Inflammatory macrophage treated with lipopolysaccharide for 1 hour (primary cell): ENCODE results near the gene DUSP9.

Experiments used
- DNase-seq, 2 donors: peaks; one replicate each; pipeline ENCODE4 v3.0.0-alpha.2; 2020 to 2022

DUSP9 gene

DNA sequence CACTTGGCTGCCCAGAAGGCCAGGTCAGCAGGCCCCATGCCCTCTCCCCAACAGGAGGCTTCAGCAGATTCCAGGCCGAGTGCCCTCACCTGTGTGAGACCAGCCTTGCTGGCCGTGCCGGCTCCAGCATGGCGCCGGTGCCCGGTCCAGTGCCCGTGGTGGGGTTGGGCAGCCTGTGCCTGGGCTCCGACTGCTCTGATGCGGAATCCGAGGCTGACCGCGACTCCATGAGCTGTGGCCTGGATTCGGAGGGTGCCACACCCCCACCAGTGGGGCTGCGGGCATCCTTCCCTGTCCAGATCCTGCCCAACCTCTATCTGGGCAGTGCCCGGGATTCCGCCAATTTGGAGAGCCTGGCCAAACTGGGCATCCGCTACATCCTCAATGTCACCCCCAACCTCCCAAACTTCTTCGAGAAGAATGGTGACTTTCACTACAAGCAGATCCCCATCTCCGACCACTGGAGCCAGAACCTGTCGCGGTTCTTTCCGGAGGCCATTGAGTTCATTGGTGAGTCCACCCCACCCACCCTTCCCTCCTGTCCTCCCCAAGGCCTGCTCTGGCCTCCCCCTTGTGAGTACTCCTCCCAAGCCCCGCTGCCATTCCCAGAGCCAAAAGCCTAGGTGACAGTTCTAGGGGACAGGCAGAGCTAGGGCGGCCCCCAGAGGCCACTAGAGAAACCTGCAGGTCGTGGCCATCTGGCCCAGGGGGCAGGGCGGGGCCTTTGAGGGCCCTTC, 2.3 kb downstream of the DUSP9 start:
- peak; percentile 24 to 38 for DNase-seq

DNA sequence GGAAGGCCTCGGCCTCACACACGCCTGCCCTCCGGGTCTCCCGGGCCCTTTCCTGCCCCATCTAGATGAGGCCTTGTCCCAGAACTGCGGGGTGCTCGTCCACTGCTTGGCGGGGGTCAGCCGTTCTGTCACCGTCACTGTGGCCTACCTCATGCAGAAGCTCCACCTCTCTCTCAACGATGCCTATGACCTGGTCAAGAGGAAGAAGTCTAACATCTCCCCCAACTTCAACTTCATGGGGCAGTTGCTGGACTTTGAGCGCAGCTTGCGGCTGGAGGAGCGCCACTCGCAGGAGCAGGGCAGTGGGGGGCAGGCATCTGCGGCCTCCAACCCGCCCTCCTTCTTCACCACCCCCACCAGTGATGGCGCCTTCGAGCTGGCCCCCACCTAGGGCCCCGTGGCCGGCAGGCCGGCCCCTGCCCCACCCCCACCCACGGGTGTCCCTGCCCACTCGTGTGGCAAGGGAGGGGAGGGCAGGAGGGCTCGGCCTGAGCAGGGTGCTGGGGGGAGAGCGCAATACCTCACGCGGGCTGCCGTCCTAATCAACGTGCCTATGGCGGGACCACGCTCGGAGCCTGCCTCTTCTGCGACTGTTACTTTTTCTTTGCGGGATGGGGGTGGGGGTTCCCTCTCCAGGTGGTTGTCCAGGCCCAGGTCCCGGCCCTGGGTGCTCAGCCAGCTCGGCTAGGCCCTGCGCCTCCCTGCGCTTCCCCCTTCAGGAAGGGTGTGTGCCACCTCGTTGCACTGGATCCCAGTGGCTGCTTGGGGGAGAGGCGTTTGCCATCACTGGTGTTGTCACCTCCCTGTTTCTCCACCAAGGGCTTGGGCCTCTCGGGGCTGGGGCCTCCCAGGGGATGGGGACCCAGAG, 3.1 kb downstream of the DUSP9 start:
- no peak for DNase-seq

DNA sequence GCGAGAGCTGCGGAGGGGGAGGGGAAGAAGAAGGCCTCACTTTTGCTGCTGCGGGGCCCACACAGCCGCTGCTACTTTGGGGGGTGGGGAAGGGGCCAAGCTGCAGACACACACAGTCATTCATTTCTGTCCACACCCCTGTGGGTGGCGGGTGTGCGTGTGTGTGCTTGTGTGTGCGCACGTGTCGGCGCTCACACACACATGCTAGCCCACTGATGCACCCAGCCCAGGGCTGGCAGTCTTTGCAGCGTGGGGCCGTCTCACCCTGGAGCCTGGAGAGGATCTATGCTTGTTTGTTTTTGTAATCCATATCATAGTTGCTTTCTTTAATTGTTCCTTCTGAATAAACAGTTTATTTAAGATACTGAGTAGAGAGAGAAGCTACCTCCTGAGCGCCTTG, 4.0 kb downstream of the DUSP9 start:
- DNase-seq = no peak

DNA sequence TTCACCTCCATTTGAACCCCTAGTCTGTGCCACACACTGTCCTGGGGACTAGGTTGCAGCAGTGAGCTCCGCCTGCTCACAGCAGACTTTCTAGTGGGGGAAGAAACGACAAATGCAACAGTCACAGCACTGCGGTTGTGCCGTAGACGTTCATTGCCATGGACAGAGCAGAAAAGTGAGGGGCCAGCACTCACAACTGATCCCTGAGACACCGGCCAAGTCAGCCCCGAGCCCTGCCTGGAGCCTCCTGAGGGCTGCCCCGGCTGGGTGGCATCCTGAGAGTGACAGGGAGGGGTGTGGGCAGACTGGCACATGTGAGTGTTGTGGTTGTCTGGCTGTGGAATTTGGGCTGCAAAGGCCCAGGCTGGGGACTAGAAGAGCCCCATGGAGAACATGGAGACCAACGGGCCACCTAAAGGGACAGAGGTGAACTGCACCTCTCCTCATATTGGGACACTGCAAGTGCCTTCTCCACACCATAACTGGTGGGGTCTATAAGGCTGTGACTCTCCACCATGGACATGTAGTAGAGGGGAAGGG, 4.6 kb downstream of the DUSP9 start:
- peak in 1 of 2 donors; percentile 23 for DNase-seq

DNA sequence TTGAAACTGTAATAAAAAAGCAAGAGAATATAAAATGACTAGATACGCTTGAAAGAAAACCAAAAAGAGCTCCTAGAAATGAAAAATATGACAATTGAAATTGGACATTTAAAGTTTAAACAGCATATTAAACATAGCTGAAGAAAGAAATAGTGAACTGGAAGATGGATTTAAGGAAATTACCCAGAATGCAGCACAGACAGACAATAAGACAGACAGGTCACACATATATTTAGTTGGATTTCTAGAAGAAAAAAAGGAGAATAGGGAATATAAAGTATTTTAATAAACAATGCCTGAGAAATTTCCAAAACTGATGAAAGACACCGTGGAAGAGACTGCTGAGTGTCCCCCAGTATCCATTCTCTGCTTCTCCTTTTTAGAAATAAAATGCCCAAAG, 6.6 kb downstream of the DUSP9 start:
- no peak for DNase-seq

DNA sequence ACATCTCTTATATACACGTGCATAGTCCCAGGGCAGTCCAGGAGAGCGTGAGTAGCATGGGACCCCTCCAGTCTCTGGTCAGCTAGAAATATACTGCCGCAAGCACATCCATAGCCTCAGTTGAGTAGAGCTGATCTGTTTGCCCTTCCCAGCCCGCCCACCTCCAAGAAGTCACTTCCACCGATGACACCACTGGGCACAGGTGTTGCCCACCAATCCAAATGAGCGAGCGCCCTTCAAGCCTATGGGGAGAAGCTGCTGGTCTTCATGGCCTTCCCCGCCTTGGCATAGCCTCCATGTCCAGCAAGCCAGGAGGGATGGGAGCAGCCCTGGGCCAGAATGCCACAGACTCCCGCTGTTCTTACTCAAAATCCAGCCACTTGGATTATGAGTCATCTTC, 10.2 kb downstream of the DUSP9 start:
- no peak for DNase-seq

DNA sequence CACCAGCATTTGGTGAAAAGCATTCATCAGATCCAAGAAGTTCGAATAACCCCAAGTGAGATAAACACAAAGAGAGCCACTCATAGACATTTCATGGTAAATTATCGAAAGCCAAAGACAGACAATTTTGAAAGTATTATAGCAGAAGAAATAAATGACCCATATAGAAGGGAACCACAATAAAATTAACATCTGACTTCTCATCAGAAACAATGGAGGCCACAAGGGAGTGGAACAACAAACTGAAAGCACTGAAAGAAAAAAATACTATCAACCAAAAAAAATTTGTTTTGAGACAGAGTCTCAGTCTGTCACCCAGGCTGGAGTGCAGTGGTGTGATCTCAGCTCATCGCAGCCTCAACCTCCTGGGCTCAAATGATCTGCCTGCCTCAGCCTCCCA, 12.3 kb downstream of the DUSP9 start:
- no peak for DNase-seq

DNA sequence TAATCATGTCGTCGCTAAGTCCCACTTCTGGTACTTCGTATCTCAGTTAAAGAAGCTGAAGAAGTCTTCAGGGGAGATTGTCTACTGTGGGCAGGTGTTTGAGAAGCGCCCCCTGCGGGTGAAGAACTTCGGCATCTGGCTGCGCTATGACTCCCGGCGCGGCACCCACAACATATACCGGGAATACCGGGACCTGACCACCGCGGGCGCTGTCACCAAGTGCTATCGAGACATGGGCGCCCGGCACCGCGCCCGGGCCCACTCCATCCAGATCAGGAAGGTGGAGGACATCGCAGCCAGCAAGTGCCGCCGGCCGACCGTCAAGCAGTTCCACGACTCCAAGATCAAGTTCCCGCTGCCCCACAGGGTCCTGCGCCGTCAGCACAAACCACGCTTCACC, 15.3 kb downstream of the DUSP9 start:
- DNase-seq = peak in 1 of 2 donors; percentile 35

DNA sequence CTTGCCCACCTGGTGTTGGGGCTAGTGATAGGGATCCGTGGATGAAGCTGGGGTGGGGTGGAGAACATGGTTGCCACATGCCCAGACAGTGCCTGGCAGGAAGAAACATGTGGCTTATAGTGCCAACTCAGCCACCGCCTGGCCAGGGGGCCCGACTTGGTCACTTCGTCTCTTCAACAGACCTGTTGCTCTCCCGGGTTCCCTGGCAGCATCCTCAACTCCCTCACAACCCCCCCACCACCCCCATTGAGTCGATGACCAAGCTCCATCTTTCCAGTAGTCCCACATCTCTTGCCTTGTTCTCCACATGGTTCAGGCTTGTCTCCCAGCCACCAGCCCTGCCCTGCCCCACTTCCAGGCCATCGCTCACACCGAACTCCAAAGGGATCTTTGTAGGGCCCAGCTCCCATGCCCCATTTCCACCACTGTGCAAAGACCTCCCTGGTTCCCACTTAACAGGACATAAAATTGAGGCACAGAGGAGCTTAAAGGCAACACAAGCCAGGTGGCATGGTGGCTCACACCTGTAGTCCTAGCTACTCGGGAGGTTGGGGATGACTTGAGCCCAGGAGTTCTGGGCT, 18.8 kb downstream of the DUSP9 start:
- DNase-seq = no peak

DNA sequence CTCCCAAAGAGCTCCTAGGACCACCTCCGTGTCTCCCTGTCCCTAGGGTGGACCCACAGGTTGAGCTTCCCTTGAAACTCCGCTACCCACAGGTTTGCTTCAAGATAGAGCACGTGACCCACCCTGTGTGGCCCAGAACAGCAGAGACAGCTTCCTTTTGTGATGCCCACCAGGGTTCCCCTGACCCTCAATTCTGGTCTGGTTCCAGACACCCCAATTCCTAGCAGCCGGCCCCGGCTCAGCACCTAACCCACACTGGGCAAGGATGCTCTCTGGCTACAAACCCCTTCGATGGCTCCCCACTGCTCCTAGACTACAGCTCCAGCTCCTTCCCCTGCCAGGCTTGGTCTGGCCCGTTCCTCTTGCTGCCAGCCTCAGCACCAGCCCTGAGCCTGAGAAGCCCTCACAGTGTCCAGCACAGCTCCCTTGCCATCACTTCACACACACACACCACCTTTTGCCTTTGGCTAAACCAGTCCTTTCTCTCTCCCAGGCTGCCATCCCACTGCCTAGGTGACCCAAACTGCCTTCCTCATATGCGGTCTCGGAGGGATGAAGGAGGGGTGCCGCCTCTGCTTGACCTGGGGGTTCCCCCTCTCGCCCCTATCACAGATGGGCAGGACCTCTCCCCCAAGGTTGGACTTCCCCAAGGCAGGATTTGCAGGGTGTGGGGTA, 20.4 kb downstream of the DUSP9 start:
- DNase-seq = no peak

DNA sequence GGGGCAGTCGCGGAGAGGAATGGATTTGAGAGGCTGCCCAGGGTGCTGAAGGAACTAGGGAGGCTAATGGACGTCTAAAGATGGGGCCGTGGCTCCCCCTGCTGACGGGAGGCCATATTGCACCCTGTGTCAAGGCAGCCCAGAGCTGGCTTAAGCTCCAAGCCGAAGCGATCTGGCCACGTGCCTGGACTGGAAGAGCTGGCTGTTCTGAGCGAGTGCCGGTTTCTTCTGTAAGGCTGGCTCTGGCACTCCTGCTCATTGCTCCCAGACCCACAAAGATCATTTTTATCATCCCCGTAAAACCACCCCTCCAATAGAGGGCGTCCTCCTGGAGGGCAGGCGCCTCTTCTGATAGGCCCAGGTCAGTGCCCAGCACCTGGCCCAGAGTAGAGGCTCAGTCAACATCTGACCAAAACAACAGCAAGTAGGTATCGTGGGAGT, 21.0 kb downstream of the DUSP9 start:
- DNase-seq = peak; percentile 59 to 89

DNA sequence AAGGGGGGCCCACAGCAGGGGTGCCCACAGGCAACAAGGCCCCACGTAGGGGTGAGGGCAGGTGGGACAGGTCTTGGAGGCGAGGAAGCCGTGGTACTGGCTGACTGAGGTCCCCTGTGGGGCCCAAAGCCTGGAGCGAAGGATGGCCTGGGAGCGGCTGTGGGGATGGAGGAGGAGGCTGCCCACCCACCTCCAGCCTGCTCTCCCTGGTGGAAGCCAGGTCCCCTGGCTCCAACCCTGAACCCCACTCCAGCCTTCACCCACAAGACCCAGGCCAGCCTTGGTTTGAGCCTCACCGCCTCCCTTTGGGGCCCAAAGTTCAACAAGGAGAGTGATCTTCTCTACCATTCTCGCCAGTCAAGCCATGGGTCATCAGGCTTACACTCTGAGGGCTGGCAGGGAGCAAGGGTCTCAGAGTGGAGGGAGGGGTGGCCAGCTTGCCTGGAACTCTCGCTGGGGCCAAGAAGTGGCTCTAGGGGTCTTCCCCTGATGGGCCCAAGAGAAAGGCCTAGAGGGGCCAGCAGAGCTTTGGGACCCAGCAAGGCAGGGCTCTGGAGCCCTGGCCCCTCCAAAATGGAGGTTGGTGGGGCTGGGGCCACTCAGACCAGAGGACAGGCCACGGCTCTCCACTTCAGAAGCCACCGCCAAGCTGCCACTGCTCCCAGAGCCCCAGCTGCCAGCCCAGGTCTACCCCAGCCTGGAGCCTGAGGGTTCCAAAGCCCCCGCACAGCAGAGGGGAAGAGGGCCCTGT, 21.6 kb downstream of the DUSP9 start:
- DNase-seq = no peak

DNA sequence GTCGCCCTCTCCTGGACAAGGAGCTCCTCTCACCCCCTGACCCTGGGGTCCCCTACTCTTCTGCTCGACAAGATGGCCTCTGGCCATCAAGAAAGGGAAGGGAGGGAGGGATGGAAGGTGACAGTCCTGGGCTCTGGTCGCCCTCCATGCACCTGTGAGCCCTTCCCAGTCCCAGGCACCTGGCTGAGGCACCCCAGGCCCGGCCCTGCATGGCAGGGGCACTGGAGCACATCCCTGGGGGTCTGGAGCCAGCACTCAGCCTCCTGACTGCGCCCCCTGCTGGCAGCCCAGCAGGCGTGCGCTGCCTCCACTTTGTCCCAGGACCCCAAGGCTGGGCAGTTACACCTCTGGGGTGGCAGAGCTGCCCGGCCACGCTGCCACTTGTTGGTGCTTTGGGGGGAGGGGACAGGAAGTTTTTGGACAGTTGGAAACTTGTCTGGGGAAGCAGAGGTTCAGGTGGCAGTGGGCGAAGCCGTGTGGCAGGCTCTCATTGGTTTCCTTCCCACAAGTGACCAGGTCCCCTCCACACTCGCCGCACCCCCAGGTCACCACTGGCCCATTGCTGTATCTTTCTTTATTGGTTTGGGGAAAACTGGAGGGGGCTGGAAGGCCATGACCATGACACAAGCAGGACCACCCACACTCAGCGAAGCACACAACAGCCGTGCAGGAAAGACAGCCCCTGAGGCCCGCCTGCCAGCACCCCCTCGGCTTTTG, 22.3 kb downstream of the DUSP9 start:
- DNase-seq = peak in 1 of 2 donors; percentile 10

DNA sequence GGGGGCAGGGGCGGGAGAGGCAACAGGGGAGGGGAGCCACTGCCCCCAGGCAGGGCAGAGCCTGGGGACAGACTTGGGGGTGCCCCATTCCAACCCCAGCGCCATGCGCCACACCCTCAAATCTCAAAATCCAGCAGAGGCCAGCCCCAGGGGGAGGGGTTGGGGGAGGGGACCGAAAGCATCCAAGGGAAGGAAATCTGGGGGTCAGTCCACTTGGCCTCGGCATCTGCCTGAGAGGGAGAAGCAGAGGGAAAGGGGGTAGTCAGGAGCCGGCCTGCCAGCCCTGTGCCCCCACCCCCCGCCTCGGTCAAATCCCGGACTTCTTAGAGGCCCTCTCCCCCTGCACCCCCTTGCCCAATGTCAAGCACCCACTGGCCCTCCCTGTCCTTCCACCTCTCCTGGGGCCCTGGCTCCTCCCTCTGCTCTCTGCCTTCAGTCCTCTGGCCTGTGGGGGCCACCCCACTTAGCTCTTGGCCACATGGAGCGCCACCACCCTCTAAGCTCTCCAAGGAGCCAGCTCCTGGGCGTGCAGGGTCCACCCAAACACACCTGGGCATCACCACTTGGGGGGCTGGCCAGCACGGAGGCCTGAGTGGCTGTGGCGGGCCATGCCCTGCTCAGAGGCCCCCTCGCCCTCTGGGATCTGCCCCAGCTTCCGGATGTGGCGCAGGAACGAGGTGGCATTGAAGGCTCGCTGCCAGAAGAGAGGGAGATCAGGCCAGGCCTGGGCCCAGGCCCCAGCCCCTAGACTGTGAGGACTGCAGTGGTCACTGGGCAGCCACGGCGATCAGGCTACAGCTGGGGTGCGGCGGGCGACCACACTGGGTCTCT, 23.1 kb downstream of the DUSP9 start:
- no peak for DNase-seq

DNA sequence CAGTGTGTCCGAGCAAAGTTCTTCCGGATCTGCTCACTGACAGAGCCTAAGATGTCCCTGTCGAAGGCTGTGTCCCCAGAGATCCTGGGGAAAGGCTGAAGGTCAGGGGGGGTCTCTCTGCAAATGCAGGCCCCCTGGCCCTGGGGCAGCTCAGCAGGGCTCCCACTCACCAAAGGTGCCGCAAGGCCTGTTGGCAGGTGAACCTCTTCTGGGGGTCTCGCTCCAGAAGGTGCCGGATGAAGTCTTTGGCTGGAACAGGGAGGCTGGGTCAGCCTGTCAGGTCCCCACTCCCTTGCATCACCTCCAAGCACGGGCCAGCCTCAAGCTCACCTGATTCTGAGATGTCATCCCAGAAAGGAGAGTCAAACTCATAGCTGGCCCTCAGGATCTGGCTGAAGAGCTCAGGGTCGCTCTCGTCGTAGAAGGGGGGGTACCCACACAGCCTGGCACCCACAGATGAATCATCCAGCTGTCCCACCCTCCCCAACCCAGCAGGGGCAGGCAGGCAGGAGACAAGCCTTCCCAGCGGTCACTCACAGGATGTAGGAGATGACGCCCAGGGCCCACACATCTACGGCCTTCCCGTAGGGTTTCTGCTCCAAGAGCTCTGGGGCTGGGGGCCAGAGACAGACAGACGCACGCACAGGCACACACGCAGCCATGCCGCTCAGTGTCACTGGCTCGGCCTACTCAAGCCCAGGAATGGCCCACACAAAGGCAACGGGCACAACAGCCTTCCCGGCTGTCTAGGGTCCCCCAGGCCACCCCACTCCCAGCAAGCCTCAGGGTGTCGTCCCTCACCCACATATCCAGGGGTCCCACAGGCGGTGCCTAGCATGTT, 24.0 kb downstream of the DUSP9 start:
- DNase-seq = no peak

DNA sequence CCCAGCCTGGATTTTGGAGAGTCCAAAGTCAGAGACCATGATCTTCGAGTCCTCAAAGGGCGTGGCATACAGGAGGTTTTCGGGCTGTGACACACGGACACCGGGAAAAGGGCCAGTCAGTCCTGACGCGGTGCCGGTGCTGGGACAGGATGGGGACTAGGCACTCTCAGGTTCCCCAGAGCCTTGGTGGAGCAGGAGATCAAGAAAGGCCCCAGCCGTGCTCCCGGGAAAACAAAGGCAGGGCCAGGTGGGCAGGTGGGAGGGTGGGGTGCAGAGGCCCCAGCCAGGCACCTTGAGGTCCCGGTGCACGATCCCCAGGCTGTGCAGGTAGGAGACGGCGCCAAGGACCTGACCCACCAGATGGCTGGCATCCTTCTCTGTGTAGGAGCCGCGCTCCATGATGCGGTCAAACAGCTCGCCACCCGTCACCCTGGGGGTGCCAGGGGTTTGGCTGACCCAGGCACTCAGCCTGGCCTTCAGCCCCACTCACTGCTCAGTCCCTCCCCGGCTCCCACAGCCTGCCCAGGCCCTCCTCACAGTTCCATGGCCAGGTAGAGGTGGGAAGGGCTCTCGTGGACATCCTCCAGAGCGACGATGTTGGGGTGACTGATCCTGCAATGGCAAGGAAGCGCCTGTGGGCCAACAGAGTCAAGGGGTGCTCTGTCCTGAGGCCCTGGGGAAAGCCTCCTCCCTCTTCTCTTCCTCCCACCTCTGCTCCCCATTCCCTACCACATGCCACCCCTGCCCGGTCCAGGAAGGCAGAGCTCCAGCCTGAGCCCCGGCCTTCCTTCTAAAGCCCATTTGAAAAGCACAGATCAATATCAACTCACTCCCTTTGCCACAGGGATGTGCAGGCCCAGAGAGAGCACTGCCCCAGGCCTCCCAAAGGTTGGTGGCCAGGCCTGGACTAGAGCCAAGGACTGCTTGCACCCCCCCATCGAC, 24.9 kb downstream of the DUSP9 start:
- no peak for DNase-seq

DNA sequence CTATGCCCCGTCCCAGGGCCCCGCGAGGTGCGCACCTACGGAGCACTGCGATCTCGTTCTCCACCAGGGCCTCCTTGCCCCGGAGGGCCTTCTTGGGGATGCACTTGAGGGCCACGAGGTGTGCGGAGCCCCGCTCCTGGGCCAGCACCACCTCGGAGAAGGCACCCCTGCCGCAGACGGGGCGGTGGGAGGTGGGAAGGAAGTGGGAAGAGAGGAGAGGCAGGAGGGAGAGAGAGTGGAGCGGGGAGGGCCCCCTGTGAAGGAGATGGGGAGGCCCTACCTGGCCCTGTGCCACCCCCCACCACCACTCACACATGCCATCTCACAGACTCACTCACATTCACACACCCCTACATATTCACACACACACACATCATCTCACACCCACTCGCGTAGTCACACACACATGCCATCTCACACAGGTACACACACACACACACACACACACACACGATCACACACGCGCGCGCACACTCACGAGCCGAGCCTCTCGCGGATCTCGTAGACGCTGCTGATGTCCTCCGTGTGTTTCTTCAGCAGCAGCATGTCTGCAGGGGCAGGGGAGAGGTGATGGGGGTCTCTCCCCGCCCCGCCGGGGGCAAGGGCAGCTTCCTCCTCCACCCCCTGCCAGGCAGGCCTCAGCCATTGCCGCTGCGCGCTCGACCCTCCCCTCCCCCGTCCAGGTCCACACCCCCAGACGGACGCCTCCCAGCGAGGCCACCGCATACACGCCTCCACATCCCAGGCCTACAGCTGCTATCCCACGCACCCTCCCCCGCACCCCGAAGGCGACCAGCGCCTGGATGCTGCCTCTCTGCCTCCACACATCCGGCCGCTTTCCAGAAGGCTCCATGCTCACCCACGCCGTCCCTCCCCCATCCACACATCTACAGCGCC, 25.8 kb downstream of the DUSP9 start:
- no peak for DNase-seq
